GM12892 (cell line): Measurements from ENCODE around the gene MOGAT1.
"Not testable (repeated sequence)": the region's sequence is repeated elsewhere in the genome, so short reads cannot be mapped to it uniquely, and the experiment has no call there.

ENCODE experiments used
- POLR2A ChIP-seq: IDR thresholded peaks from 2 replicates; pipeline ENCODE4 v1.6.1; 2011; ENCODE audit warnings: low read depth, low read length, control low read depth
- POLR2AphosphoS5 ChIP-seq: IDR thresholded peaks from 2 replicates; pipeline ENCODE4 v1.6.1; 2011; ENCODE audit warnings: low read depth, low read length, control low read depth

GRCh38 chr2:222693413-222693812, 22.0 kb downstream of the MOGAT1 start:
- TF ChIP-seq POLR2A, POLR2AphosphoS5: not testable (repeated sequence)
